ENCODE results near the gene ZNF48.

The ZNF48 gene

DNA sequence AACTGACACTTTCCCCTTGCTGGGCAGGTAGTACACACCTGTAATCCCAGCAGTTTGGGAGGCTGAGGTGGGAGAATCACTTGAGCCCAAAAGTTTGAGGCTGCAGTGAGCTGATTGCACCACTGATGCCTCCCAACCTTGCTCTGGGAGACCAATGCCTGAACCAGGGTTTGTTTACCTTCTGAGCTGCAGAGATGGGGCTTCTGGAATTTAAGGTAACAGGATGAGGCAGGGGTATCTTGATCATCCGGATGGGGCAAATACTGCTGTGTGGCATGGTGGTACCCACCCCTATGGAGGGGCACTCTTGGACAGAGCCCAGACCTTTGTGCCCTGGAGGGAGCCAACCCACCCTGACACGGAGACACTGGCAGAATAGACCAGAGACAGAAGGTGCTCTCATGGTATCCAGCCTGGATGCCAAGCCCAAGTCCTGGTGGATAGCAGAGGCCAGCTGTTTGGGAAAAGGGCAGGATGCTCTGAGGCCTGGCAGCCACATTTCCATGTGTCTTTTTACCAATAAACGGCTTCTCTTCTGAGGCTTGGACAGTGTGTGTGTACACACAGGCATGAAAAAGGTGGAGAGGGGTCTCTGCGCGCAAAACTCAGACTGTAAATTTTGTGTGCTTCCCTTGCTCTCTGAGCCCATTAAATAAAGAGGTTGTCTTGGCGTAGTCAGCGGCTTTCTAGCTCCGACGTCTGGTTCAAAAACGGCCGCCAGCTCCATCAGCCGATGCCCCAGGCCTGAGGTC is 4.4 kb downstream of the ZNF48 start:
- no peaks in the 10 kb centered on the region for H3K9me3 Mint-ChIP-seq
- peak overlapping the region; percentile 93 for H3K27ac Mint-ChIP-seq
- peaks cover 53% of the 10 kb centered on the region for H3K4me1 Mint-ChIP-seq (ENCODE audit: low read depth)
- H3K27me3 Mint-ChIP-seq, result no peaks in the 10 kb centered on the region
- peak overlapping the region; percentile 86 for H3K4me3 Mint-ChIP-seq
- H3K36me3 Mint-ChIP-seq (ENCODE audit: low read depth), result peaks cover 18% of the 10 kb centered on the region

DNA sequence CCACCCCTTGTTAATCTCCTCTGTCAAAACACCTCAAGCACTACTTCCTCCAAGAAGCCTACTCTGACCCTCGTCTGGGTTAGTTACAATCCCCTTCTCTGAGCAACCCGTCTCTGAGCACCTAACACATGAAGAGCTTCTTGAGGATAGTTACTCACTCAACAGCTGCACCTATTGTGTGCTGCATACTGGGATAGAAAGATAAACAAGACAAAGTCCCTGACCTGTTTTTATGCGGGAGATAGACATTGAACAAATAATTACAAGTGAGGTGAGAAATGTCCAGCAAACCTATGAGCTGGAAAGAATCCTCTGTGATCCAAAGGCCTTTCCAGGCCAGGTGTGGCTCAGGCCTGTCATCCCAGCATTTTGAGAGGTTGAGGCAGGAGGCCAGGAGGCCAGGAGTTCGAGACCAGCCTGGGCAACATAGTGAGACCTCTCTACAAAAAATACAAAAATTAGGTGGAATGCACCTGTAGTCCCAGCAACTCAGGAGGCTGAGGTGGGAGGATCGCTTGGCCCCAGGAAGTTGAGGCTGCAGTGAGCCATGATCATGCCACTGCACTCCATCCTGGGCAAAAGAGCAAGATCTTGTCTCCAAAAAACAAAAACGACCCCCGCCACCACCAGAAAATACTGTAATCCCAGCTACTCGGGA is 6.7 kb downstream of the ZNF48 start:
- Mint-ChIP-seq H3K9me3 (no peaks in the 10 kb centered on the region), H3K27me3 (no peaks in the 10 kb centered on the region), H3K36me3 (ENCODE audit: low read depth) (peaks cover 16% of the 10 kb centered on the region), H3K27ac (peak overlapping the region; percentile 39), H3K4me1 (ENCODE audit: low read depth) (peaks cover 46% of the 10 kb centered on the region), H3K4me3 (peak overlapping the region; percentile 31)

DNA sequence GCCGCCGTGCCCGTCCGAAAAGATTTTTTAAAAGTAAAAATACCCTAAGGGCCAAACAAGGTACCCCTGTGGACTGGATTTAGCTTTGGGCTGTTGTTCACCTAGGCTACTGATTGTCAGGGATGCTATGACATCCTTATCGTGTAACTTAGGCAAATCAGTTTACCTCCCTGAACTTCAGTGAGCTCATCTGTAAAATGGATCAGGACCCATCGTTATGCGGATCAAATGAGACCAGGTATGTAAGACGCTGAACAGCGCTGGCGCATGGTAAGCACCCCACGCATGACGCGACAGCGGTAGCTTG is 11.5 kb downstream of the ZNF48 start:
- H3K27ac Mint-ChIP-seq, result peak overlapping the region; percentile 99
- H3K9me3 Mint-ChIP-seq, result no peaks in the 10 kb centered on the region
- H3K4me3 Mint-ChIP-seq, result peak overlapping the region; percentile 91
- H3K27me3 Mint-ChIP-seq, result no peaks in the 10 kb centered on the region
- H3K36me3 Mint-ChIP-seq (ENCODE audit: low read depth), result peaks cover 9% of the 10 kb centered on the region
- peaks cover 26% of the 10 kb centered on the region for H3K4me1 Mint-ChIP-seq (ENCODE audit: low read depth)

DNA sequence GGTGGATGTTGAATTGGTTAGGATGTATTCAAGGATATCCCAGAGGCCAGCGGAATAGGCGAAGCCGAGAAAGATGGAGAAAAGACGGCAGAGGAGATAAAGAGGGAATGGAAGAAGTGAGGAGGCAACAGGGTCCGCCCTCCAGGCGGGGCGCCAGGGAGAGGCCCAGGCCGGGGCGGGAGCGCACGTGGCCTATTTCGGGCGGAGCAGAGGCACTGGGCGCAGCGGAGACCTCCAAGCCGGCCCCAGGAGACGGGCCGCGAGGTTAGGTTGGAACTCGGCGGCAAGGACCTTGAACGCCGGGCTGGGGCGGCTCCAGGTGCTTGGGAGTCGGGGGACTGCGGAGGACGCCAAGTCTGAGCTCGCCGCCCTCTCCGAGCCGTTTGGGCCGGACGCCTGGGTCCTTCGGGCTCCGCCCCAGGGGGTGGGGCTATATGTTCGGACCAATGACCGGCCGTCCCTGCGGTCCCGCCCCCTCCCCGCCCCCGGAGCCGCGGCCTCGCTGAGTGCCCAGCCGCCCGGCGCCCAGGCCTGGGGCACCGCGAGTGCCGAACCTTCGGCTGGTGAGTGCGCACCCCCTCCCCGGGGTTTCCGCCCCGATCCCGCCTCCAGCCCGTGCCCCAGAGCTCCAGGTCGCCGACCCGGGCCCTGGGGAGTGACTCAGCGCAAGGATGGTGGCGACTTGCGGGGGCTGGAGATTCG is 12.0 kb downstream of the ZNF48 start, which contains the start of gene ZNF771:
TSS of gene ZNF771 (plus strand) at position 505 of the 702 bp plus-strand sequence. CDS start 448 bp downstream, outside the sequence.
- Mint-ChIP-seq H3K27ac (peak within 1 kb of the TSS; percentile 99), H3K9me3 (no peaks in the 10 kb centered on the region), H3K36me3 (ENCODE audit: low read depth) (peaks cover 14% of the 10 kb centered on the region), H3K4me1 (ENCODE audit: low read depth) (peaks cover 30% of the 10 kb centered on the region), H3K27me3 (no peaks in the 10 kb centered on the region), H3K4me3 (peak within 1 kb of the TSS; percentile 91)

DNA sequence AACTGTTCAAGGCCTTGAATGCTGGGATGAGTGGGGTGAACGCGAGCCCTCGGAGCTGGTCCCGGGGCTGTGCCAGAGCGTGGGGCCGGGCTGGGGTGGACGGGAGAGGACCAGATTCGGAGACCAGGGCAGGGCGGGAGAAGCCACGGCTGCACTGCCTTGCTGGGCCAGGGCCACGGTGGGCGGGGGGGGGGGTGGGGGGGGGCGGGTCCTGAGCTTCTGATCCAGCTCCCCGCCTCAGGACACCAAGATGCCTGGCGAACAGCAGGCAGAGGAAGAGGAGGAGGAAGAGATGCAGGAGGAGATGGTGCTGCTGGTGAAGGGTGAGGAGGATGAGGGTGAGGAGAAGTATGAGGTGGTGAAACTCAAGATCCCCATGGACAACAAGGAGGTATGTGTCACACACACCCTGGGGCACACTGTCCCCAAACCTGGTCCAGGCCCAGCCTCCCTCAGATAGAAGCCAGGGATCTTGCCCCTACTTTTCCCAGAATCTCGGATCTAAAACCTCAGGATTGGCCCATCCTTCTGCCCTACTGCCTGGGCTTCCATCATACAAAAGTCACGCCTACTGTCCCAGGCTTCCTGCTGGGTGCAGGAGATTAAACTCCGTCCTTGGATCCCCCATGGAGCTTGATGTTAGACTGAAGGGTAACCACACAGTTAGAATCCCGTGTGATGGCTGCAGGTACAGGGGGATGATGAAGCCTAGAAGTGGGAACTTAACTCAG is 12.7 kb downstream of the ZNF48 start:
- Mint-ChIP-seq H3K27ac (peak overlapping the region; percentile 71), H3K9me3 (no peaks in the 10 kb centered on the region), H3K27me3 (no peaks in the 10 kb centered on the region), H3K36me3 (ENCODE audit: low read depth) (peaks cover 15% of the 10 kb centered on the region), H3K4me3 (peak overlapping the region; percentile 83), H3K4me1 (ENCODE audit: low read depth) (peaks cover 37% of the 10 kb centered on the region)

DNA sequence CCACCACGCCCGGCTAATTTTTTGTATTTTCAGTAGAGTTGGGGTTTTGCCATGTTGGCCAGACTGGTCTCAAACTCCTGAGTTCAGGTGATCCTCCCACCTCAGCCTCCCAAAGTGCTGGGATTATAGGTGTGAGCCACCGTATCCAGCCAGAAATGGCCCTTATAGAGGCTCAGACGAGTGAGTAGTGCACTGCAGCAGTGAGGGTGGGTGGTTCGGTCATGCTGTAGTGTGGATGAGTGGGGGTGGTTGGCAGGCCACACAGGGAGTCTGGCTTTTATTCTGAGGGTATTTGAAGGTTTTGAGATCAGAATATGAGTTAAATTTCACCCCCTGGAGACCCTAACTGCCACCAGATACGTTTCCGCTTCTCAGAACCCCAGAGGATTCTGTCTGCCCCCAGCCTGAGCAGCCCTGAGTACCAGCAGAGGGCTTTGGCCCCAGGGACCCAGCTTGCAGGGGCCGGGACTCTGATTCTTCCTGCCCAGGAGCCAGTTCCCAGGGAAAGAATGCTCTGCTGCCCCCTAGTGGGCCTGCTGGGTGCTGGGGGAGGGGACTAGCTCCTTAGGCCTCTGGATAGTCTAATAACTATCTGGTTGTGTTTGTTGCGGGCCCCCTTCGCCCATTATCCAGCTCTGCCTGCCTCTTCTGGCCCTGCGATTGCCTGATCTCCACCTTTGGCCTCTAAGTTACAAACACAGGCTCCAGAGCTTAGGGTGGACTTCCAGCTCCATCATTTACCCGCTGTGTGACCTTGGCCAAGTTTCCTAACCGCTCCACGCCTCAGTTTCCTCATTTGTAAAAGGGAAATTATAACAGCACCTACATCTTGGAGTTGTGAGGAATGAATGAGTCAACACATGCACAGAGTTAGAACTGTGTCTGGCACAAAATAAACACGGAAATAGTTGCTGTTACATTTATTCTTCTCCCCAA is 14.2 kb downstream of the ZNF48 start:
- peak overlapping the region; percentile 83 for H3K4me3 Mint-ChIP-seq
- H3K27ac Mint-ChIP-seq, result no peak overlapping the region
- no peaks in the 10 kb centered on the region for H3K9me3 Mint-ChIP-seq
- peaks cover 22% of the 10 kb centered on the region for H3K36me3 Mint-ChIP-seq (ENCODE audit: low read depth)
- no peaks in the 10 kb centered on the region for H3K27me3 Mint-ChIP-seq
- H3K4me1 Mint-ChIP-seq (ENCODE audit: low read depth), result peaks cover 41% of the 10 kb centered on the region

DNA sequence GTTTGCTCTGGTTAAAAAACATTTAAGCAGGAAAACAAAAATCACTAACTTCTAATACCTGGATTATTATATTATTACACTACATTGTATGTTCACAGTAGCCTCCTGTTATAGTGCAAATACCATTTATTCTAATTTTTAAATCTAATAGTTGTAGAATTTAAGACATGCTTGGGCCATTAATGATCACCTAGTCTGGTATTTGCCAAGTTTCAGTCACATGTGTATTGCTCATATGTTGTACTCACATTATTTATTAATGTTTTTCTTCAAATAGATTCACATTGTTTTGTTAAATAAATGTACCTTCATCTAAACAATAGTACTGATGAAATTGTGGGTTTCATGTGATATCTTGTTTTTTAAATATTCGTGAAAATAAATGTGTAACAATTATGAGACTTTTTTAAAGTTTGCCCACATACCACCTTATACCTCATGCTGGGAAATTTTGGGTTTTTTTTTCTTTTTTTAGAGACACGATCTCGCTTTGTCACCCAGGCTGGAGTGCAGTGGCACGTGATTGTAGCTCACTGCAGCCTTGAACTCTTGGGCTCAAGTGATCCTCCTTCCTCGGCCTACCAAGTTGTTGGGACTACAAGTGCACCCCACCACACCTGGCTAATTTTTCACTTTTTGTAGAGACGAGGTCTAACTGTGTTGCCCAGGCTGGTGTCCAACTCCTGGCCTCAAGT is 18.0 kb downstream of the ZNF48 start:
- H3K27ac Mint-ChIP-seq, result no peak overlapping the region
- H3K36me3 Mint-ChIP-seq (ENCODE audit: low read depth), result peaks cover 37% of the 10 kb centered on the region
- no peaks in the 10 kb centered on the region for H3K9me3 Mint-ChIP-seq
- H3K4me3 Mint-ChIP-seq, result no peak overlapping the region
- no peaks in the 10 kb centered on the region for H3K27me3 Mint-ChIP-seq
- peaks cover 51% of the 10 kb centered on the region for H3K4me1 Mint-ChIP-seq (ENCODE audit: low read depth)

DNA sequence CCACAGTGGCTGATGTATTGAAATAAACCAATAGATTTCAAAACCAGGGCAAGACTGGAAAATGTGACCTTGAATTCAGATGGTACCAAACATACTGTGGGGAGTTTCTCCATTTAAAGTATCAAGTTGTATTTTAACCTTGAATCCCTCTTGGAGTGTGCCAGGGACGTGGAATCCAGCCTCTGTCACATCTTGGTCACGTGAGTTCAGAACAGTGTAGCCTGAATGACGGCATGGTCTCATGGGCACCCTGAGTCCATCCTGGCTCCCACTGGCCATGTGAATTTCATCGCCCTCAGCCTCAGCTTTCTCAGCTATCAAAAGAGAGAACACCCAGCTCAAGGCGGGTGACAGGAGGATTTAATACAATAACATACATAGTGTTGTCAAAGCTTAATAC is 18.9 kb downstream of the ZNF48 start:
- Mint-ChIP-seq H3K4me3 (no peak overlapping the region), H3K4me1 (ENCODE audit: low read depth) (peaks cover 51% of the 10 kb centered on the region), H3K27me3 (no peaks in the 10 kb centered on the region), H3K27ac (peak overlapping the region; percentile 9), H3K36me3 (ENCODE audit: low read depth) (peaks cover 41% of the 10 kb centered on the region), H3K9me3 (no peaks in the 10 kb centered on the region)

DNA sequence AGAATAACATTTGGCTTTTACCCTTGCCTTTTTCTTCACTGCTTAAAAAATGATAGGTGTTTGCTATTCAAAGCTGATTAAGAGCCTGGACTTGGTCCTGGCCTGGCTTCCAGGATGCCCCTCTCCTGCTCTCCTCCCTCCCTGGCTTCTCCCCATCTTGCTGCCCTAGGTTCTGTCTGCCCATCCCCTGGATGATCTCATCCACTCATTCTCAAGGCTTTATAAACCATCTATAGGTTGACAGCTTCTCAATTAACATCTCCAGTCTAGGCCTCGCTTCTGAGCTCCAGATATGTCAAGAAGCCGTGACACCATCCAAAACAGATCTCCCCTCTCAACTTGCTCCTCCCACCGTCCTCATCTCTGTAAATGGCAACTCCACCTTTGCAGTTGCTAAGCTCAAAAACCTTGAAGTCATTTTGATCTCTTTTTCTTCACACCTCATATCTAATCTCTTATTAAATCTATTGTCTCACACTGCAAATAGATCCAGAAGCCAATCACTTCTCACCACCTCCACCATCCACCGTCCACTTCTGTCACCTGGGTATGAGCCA is 20.9 kb downstream of the ZNF48 start:
- Mint-ChIP-seq H3K27ac (no peak overlapping the region), H3K9me3 (no peaks in the 10 kb centered on the region), H3K27me3 (no peaks in the 10 kb centered on the region), H3K36me3 (ENCODE audit: low read depth) (peaks cover 47% of the 10 kb centered on the region), H3K4me1 (ENCODE audit: low read depth) (peaks cover 44% of the 10 kb centered on the region), H3K4me3 (no peak overlapping the region)

DNA sequence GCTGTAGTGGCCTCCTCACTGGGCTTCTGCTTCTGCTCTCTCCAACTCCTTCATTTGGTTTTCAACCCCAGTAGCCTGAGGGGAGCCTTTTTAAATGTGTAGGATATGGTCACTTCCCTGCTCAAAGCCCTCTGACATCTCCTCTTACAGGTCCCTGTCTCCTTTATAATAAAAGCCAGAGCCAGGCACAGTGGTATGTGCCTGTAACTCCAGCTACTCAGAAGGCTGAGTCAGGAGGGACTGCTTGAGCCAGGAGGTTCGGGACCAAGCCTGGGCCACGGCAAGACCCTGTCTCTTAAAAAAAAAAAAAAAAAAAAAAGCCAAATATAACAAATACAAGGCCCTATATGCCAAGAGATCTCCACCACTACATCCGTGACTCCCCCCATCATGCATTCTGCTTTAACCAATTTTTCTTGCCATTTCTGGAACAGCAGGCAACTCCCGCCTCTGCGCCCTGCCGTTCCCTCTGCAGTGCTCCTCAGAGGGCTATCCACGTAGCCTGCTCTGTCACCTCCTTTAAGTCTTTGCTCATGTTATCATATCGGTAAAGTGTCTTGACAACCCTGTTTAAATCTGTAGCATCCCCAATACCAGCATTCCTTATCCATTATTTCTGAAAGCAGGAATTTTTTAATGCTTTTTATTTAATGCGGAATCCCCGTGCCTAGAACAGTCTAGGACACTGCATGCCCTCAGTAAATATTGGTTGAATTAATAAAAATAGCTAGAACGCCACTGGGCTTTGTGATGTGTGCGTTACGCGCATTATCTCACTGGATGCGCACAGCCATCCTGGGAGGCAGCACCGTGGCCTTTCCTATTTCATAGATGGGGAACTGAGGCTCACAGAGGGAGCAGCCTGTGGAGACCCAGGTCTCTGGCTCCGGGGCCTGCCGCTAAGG is 21.7 kb downstream of the ZNF48 start:
- no peak overlapping the region for H3K27ac Mint-ChIP-seq
- H3K4me1 Mint-ChIP-seq (ENCODE audit: low read depth), result peaks cover 44% of the 10 kb centered on the region
- H3K4me3 Mint-ChIP-seq, result no peak overlapping the region
- peaks cover 47% of the 10 kb centered on the region for H3K36me3 Mint-ChIP-seq (ENCODE audit: low read depth)
- H3K27me3 Mint-ChIP-seq, result no peaks in the 10 kb centered on the region
- H3K9me3 Mint-ChIP-seq, result no peaks in the 10 kb centered on the region

DNA sequence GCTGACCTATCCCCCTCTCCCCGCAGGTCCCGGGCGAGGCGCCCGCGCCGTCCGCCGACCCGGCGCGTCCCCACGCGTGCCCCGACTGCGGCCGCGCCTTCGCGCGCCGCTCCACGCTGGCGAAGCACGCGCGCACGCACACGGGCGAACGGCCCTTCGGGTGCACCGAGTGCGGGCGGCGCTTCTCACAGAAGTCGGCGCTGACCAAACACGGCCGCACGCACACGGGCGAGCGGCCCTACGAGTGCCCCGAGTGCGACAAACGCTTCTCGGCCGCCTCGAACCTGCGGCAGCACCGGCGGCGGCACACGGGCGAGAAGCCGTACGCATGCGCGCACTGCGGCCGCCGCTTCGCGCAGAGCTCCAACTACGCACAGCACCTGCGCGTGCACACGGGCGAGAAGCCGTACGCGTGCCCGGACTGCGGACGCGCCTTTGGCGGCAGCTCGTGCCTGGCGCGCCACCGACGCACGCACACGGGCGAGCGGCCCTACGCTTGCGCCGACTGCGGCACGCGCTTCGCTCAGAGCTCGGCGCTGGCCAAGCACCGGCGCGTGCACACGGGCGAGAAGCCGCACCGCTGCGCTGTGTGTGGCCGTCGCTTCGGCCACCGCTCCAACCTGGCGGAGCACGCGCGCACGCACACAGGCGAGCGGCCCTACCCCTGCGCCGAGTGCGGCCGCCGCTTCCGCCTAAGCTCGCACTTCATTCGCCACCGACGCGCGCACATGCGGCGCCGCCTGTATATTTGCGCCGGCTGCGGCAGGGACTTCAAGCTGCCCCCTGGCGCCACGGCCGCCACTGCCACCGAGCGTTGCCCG is 22.5 kb downstream of the ZNF48 start:
- peaks cover 50% of the 10 kb centered on the region for H3K36me3 Mint-ChIP-seq (ENCODE audit: low read depth)
- H3K27ac Mint-ChIP-seq, result peak overlapping the region; percentile 36

More for the DNA sequence above, 22.5 kb downstream of the ZNF48 start:
- peak overlapping the region; percentile 67 for H3K4me3 Mint-ChIP-seq
- no peaks in the 10 kb centered on the region for H3K9me3 Mint-ChIP-seq
- H3K27me3 Mint-ChIP-seq, result no peaks in the 10 kb centered on the region
- peaks cover 35% of the 10 kb centered on the region for H3K4me1 Mint-ChIP-seq (ENCODE audit: low read depth)

Measured in stimulated activated naive CD8-positive, alpha-beta T cell treated with anti-CD3 and anti-CD28 coated beads, Interleukin-15, Interleukin-2, amounts not matched to agents 100 ng/mL and 50 ng/mL, for 24 hours (primary cell).